ENCODE measurements around the gene SIVA1.

The SIVA1 gene

DNA sequence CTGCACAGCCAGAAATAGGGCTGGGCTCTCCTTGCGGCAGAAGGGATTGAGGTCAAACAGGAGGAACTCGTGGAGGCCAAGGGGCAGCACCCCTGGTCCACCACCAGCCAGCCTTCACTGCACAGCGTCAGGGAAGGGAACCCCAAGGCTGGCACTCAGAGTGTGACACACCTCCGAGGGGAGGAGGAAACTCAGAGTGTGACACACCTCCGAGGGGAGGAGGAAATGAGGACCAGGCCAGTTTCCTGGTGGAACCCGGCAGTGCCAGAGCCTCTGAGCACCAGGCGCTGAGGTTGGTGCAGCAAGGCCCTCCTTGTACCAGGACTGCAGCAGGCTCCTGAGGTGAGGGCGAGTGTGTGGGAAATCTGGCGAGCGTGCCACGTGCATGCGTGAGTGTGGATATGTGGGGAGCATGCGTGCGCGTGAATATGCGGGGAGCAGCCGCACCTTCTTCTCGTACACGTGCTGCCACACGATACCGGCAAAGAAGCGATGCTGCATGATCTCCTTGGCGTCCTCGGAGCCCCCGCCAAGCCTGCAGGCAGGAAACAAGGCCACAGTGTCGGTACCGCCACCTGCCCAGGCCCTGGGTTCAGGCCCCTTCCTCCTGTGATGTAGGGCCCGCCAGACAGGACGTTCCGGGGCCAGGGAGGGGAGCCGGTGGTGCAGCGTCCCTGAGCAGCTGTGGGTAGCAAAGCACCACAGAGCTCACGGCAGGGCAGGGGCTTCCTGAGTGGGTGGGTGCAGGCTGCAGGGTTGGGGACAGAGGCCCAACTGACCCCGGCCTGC lies 19.2 kb downstream of the SIVA1 start:
- no peak for DNase-seq

DNA sequence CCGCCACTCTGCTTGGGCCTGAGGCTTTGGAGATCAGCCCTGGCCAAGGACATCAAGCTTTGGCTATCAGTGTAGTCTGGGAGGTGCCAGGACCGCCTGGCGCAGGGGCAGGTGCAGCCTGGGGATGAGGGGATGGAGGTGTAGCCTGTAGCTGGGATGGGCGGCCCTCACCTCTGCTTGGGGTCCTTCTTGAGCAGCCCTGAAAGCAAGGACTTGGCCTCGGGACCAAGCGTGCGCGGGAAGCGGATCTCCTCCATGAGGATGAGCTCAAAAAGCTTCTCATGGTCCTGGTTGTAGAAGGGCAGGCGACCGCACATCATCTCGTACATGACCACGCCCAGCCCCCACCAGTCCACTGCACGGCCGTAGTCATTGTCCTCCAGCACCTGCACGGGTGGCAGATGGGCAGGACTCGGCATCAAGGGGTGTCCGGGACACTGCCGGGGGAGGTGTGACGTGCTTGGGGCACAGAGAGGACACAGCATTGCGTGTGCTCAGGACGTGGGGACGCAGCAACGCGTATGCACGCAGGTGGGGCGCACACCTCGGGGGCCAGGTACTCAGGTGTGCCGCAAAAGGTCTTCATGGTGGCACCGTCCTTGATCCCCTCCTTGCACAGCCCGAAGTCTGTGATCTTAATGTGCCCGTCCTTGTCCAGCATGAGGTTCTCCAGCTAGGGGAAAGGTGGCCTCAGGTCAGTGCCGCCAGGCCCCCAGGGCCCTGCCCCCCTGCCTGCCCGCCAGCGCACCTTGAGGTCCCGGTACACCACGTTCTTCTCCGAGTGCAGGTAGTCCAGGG lies 20.0 kb downstream of the SIVA1 start:
- DNase-seq: no peak

DNA sequence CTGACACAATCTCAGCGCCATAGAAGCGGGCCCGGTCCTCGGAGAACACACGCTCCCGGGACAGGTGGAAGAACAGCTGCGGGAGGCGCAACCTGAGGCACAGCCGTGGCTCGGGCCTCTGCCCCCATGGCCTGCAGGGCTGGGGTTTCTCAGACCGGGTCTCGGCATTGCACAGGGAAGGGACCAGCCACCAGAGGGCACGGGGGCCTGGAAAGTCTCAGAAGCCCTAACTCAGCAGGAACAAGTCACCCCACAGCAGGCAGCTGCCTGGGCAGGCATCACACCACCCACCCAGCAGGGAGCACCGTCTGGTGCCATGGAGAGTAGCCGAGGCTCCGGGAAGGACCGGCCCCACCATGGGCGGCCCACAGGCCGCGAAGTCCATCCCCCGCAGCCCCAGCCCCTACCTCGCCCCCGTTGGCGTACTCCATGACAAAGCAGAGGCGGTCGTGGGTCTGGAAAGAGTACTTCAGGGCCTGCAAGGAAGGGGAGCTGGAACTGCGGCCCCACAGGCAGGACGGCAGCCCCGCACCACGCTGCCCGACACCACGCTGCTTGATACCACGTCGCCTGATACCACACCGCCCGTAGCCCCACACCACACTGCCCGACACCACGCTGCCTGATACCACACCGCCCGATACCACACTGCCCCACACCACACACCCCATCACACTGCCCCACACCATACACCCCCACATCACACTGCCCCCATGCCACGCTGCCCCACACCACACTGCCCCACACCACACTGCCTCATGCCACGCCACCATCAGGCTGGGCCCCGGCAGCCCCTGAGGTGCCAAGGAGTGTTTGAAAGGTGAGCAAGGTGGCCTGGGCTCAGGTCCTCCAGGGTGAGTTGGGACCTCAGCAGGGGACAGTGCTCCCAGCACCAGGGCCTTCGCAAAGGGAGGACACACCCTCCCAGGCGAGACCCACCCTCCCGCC lies 20.8 kb downstream of the SIVA1 start:
- DNase-seq: no peak

DNA sequence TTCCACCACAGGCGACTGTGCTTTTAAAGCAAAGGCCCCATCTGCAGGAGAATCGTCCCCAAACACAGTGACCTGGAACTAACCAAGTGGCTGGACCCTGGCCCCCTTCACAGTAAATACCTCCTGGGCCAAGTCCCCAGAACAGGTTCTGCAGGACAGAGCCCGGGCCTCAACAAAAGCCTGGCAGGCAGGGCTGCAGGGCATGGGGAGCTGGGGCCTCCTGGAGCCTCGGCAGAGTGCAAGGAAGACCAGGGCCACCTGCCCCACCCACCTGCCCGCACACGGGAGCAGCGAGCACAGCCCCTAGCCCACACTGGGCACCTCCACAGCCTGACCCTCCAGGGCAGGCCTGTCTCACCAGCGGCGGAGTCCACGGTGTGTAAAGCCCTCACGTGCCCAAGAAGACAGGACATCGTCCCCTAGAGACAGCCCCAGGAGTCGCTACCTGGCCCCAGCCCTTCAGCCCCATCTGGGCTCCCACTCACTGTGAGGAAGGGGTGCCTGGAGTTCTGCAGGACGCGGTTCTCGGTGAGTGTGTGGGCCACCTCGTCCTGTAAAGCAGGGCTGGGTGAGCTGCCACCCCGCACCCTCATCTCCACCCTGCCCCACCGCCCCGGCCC lies 21.6 kb downstream of the SIVA1 start:
- no peak for DNase-seq

DNA sequence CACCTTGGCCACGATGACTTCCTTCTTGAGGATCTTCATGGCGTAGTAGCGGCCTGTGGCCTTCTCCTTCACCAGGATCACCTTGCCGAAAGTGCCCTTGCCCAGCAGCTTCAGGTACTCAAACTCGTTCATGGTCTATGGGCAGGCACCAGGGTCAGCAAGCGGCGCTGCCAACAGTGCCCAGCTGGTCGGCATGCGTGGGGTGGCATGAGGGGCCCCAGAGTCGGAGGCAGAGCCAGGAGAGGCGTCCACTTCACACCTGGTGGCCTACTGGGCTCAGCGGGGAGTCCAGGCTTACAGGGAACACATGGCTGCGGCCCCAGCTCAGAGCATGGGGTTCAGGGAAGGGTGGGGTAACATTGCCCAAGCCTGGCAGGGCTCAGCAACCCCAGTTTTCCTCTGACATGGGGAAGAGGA lies 22.1 kb downstream of the SIVA1 start:
- no peak for DNase-seq

DNA sequence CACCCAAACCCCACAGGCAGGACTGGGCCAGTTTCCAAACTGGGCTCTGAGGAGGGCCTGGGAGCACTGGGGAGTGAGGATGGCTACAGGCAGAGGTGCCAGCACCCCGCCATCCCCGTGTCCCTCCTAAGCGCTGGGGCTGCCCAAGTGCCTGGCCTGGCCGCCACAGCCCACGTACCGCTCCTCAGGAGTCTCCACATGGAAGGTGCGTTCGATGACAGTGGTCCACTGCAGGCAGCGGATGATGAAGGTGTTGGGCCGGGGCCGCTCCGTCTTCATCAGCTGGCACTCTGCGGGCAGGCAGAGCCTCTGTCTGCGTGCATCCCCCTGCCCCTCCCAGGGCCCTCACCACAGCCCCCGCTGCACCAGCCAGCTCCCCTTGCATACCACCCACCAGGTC lies 23.5 kb downstream of the SIVA1 start:
- no peak for DNase-seq

DNA sequence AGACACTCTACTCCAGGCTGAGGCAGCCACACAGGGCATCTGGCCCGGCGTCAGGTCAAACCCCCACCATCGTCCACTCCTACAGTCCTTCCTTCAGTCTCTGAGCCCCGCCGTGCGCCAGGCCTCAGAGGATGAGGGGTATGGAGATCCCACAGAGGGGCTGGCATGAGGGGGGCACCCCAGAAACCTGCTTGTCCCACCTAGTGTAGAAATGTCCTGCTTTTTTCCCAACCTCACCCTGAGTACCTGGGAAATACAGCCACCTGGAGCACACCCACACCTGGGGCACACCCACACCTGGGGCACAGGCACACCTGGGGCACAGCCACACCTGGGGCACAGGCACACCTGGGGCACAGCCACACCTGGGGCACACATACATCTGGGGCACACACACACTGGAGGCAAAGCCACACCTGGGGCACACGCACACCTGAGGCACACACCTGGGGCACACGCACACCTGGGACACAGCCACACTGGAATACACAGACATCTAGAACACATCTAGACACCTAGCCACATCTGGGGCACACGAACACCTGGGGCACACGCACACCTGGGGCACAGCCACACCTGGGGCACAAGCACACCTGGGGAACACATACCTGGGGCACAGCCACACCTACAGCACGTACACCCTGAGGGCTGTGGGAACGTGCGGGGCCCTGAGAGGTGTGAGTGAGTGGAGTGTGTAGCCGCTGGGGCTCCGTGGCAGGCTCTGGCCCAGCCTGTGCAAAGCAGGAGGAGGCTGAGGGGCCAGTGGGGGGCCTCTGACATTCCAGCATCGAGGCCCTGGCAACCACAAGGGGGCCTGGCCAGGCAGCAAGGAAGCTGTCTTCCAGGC lies 24.2 kb downstream of the SIVA1 start:
- no peak for DNase-seq

DNA sequence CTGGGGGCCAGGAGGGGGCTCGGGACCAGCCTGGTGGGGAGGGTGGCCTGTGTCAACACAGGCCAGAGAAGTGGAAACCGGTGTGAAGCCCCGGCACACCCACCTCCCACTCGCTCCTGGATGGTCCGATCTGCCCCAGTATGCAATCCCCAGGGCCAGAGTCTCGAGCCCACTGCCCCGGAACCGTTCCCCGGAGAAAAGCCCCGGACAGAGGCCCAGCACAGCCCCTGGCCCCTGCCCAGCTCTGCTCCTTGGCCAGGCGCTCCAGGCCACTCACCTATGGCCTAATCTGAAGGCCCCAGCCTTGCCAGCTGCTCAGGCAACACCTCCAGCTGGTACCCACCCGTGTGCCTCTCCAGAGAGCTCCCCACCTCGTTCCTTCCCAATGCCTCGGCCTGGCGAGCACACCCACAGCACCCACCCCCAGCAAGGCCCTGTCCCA lies 24.9 kb downstream of the SIVA1 start:
- DNase-seq: no peak

DNA sequence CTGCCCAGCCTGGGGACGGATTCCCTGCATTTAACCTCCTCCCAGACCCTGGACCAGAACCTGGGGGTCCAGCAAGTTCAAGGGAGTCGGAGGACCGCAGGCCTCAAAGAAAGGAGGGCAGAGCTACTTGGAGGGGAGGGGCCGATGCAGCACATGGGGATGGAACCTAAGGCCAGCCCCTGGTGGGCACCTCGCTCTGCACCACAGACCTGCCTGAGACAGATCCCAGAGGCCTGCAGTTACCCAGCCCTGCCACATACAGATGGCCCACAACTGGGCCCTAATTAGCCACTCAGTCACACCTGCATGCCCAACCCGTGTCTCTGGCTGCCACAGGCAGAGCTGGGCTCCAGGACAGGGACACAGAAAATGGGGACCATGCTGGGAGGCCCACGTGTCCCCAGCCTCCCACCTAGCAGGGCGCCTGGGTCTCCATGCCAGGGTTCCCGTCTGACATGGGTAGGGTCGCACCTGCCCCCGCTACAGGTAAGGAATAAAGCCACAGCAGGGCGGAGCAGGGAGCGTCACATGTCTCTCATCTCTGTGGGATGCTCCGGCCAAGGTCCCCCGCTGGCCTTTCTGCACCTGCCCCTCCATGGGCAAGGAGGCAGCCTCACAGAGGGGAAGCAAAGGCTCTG lies 25.9 kb downstream of the SIVA1 start:
- no peak for DNase-seq

DNA sequence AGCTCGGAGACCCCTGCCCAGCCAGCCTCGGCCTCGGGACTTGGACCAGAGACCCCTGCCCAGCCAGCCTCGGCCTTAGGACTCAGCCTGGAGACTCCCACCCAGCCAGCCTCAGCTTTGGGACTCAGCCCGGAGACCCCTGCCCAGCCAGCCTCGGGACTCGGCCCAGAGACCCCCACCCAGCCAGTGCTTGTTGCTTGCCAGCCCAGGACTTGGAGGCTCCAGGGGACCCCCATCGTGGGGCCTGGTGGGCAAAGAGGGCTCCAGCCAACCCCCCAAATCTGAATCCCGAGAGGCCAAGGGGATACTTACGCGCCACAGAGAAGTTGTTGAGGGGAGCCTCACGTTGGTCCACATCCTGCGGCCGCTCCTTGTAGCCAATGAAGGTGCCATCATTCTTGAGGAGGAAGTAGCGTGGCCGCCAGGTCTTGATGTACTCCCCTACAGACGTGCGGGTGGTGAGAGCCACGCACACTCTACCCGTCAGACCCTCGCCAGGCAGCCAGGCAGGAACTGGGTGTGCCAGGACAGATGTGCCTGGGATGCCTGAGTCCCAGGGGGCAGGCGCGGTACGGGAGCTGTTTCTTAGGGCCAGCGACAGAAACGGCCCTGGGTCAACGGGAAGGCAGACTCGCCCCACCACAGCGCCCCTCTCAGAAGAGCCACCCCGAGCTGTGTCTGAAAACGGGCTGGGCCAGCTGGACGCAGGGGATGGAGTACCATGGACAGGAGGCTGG lies 27.0 kb downstream of the SIVA1 start:
- DNase-seq: no peak

DNA sequence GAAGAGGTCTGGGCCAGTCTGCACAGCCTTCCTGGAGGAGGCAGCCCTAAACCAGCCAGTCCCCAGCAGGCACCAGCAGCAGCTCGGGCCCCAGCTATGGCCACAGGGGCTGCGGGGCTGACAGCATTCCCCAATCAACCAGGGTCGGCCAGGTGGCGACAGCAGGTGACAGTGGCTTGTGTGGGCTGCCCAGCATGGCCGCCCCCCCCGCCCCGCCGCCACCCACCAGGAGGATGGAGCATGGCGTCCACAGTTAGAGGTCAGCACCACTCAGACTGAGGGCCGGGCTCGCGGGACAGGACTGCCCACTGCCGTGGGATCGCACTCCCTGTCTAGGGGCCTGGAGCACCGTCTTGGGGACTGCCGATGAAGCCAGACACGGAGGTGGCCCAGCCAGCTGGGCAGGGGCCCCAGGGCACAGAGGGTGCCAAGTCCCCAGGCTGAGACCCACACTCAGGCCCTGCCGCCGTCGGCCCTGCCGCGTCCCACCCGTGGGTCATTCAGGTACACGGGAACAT lies 27.6 kb downstream of the SIVA1 start:
- DNase-seq: no peak

DNA sequence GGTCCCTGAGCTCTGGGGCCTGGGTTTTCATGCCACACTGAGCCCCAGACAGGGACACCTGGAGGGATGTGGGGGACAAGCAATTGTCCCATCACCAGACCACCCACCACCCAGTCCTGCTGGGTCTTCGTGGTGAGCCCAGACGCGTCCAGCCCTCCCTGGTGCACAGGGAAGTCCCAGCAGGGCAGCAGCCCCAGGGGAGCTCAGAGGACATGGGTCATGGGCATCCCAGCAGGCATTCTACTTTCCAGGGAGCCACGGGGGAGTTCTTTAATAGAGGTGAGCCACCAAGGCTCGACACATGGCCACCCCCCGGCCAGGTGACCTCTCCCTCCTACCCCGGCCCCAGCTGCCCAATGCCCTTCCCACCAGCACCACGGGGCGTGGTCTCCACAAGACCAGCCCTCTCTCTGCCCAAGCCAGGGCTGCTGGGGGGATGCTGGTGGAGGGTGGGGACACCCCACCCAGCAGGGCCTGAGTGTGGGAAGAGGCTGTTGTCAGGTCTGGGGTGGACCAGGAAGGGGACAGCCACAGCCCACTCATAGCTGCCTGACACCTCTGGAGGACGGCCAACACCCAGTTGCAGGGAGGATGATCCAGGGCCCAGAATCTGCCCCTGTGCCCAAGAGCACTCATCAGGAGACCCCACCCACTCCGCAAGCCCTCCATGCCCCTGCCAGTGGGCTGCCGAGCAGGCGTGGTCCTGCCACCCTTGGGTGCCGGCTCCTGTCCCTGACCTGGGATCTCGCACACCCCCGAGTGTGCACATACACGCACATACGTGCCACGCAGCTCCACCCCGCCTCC lies 28.5 kb downstream of the SIVA1 start:
- no peak for DNase-seq

DNA sequence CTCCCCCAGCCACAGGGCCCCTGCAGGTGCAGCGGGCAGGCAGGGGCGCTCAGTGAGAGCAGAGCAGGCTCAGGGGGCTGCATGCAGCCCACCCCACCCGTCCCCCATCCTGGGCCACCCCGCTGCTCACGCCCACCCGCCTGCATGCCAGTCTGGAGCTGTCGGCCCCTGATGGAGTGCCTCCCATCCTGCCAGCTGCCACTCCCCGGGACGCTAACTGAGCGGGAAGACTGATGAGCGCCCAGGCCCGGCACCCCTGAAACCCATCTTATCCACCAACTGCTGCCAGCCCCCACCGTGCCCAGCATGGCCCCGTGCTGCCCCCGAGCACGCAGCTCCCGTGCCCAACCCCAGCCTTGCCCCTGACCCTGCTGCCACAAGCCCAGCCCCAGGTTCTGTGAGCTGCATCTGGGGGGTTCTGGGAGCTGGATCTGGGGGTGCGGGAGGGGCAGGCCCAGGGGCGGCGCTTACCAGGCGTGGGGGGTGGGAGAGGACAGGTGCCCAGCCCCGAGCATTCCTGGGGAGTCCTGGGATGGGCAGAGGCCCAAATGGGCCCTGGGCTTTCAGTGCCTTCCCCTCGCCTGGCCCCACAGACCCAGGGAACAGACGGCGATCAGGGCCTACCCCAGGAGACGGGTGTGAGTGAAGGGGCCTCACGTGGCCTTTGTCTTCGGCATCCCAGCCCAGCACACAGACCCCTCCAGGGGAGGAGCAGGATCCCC lies 29.3 kb downstream of the SIVA1 start:
- no peak for DNase-seq

DNA sequence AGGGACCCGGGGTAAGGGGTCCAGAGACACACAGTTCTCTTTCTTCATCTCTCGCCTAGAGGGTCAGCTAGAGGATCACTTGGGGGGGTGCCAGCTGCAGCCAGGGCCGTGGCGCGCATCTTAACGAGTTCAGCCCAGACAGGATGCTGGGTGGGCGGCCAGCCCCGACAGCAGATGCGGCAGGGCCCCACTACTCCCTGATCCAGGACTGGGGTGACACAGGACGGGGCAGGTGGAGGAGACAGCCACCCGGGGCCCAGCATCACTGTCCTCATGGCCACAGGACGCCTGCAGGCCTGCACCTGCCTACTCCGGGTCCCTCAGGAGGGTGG lies 29.8 kb downstream of the SIVA1 start:
- no peak for DNase-seq

DNA sequence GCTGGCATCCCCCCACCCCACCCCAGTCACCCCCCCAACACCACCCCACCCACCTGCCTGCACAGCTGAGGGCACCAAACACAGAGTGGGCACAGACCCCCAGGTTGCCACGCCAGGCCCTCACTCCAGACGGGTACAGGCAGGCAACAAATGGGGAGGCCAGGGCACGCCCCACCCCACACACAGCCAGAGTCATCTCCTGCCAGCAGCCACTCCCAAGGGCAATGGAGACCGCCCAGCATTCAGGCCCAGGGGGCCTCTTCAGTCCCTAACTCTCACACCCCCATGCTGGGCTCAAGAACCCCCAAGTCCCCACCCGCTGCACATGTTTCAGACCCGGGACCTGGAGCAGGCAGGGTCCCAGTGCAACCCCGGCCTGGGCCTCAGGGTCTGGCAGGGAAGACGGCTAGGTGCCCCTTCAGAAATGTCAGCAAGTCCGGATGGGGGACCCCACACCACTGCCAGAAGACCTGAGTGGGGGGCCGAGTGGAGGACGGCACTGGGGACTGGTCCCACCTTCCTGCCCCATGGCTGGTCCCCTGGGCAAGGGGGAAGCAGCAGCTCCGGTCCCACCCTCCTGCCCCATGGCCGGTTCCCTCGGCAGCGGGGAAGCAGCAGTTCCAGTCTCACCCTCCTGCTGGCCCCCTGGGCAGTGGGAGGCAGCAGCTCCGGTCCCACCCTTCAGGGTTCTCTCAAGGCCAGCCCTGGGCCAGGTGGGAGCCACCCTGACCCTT lies 30.7 kb downstream of the SIVA1 start:
- DNase-seq: no peak

DNA sequence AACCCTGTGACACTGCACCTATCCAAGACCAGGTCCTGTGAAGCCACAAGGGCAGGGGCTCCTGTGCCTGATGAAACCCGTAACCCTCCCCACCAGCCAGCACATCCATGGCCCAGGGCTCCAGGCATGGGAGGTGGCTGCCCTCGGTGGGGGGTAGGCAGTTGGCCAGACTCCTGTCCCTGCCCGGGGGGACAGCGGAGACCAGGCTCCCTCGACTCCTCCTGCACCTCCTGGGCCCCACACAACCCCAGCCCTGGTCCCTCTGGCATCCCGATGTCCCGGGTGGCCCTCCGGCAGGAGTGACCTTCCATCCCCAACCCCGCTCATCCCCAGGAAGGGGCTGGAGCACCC lies 31.2 kb downstream of the SIVA1 start:
- no peak for DNase-seq

DNA sequence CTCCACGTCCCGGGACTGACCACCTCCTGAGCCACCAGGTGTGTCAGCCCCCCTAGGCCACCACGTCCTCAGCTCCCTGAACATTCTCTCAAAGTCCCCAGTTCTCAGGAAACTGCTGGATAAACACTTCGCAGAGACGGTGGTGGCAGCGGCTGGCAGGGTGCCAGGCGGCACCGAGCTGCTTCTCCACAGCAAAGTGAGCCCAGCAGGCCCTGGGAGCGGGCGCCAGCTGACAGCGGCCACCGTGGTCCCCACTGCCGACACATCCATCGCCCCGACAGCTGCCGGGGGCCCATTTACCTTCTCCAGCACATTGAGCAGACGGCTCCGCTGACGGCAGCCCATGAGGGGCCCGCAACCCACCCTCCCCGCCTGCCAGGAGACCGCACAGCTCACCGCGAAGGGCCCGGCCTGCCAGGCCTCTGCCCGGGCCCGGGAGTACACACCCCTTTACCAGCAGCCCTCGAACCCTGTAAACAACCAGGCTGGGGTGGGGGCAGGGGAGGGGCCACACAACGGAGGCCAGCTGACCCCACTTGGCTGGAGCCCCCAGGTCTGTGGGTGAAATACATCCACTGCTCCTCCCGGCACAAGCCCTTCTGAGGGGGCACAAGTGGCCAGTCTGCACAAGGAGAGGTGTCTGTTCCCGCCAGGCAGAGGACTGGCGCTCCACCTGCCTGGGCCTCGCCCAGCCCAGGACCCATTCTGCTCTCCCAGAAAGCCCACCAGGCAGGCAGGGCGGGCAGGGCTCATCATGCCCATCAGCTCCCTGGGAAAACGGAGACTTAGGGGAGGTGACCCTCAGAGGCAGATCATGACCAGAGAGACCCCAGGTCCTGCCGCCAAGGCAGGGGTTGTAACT lies 32.1 kb downstream of the SIVA1 start:
- no peak for DNase-seq

Data from stimulated activated CD4-positive, alpha-beta T cell treated with anti-CD3 and anti-CD28 coated beads, Interleukin-4, amount 100 ng/mL, for 1 hour (primary cell).